SHP77 (cell line): ENCODE measurements around the gene SLC2A1.

Source experiments
- DNase-seq, 2 experiments: peaks; one replicate each; lab custom pipeline; 2025; lab: John Stamatoyannopoulos, UW

Gene SLC2A1

GRCh38 chr1:42960566-42961311, 2.1 kb upstream of the SLC2A1 start:
- DNase-seq, result no peak

- DNase-seq, result no peak
Measured at GRCh38 chr1:42960122-42960390, 1.4 kb upstream of the SLC2A1 start.

- DNase-seq, result peak; percentile 39 to 50
Measured at GRCh38 chr1:42957880-42958487, 684 bp downstream of the SLC2A1 start.

GRCh38 chr1:42957229-42957879, 1.3 kb downstream of the SLC2A1 start:
- no peak for DNase-seq

- DNase-seq, result no peak
Measured at GRCh38 chr1:42956739-42957138, 1.9 kb downstream of the SLC2A1 start.

- DNase-seq, result no peak
Measured at GRCh38 chr1:42955311-42956063, 3.2 kb downstream of the SLC2A1 start.

- no peak for DNase-seq
Measured at GRCh38 chr1:42953182-42954180, 5.2 kb downstream of the SLC2A1 start.

- no peak for DNase-seq
Measured at GRCh38 chr1:42952303-42953001, 6.2 kb downstream of the SLC2A1 start.

- DNase-seq, result no peak
Measured at GRCh38 chr1:42951588-42951987, 7.1 kb downstream of the SLC2A1 start.

GRCh38 chr1:42950116-42950481, 8.6 kb downstream of the SLC2A1 start:
- no peak for DNase-seq

- no peak for DNase-seq
Measured at GRCh38 chr1:42949312-42950115, 9.2 kb downstream of the SLC2A1 start.

GRCh38 chr1:42947965-42948732, 10.5 kb downstream of the SLC2A1 start:
- no peak for DNase-seq

GRCh38 chr1:42947117-42947516, 11.6 kb downstream of the SLC2A1 start:
- DNase-seq, result no peak

- no peak for DNase-seq
Measured at GRCh38 chr1:42946120-42946898, 12.4 kb downstream of the SLC2A1 start.

GRCh38 chr1:42945164-42945563, 13.5 kb downstream of the SLC2A1 start:
- DNase-seq, result no peak

GRCh38 chr1:42944246-42944928, 14.3 kb downstream of the SLC2A1 start:
- no peak for DNase-seq

- no peak for DNase-seq
Measured at GRCh38 chr1:42943728-42944127, 14.9 kb downstream of the SLC2A1 start.

GRCh38 chr1:42943166-42943565, 15.5 kb downstream of the SLC2A1 start:
- no peak for DNase-seq
